ENCODE results near the gene TBC1D14. TPM values are rescaled to one million over a fixed set of nuclear protein-coding genes. Genes with fewer than 3 reads are reported as not detected.

The TBC1D14 gene
- total and polyA plus RNA-seq, 2 of the 4 experiments (the other 2 are of a cell fraction) = 31.7 to 40.7 TPM

GRCh38 chr4:7002336-7002735 lies 92.7 kb downstream of the TBC1D14 start:
- no TSS peak for BruUV-seq (replicated peaks)
- H3K79me1 ChIP-seq (ENCODE audit: low read depth in 1 of 2, low read length in 2 of 2) = peaks cover 11 to 30% of the 10 kb centered on the region in 2 experiments; a peak in 3 of 4 replicates
- CTCF ChIA-PET = no interaction called here

More at GRCh38 chr4:7002336-7002735, 92.7 kb downstream of the TBC1D14 start:
- Histone ChIP-seq H3K4me2 (ENCODE audit: low read depth, low read length) (no peak overlapping the region), H3K4me1 (ENCODE audit: control insufficient read depth, insufficient read depth, low read length) (no peaks in the 10 kb centered on the region), H2AK9ac (replicated peaks; ENCODE audit: low read depth, low read length, poor library complexity) (no peak overlapping the region), H3K56ac (ENCODE audit: extremely low read depth, insufficient read depth, low read length) (no peak overlapping the region), H3K23ac (ENCODE audit: low read depth, low read length) (no peak overlapping the region), H3K36me3 (ENCODE audit: control insufficient read depth, insufficient read depth, low read length) (peaks cover 52% of the 10 kb centered on the region), H3K27ac (ENCODE audit: insufficient read depth, low read length) (no peak overlapping the region), H3K9ac (ENCODE audit: low read depth, low read length) (no peak overlapping the region), H3K27me3 (ENCODE audit: control insufficient read depth, insufficient read depth, low read length) (no peaks in the 10 kb centered on the region), H3K4ac (ENCODE audit: low read depth, low read length) (no peak overlapping the region), H2AK5ac (ENCODE audit: low read depth, low read length) (no peak overlapping the region), H3K18ac (ENCODE audit: low read depth, low read length) (no peak overlapping the region), H2BK20ac (ENCODE audit: low read depth, low read length) (no peak overlapping the region), H2BK15ac (ENCODE audit: low read depth, low read length) (no peak overlapping the region), H4K91ac (ENCODE audit: insufficient read depth, low read depth, low read length) (no peak overlapping the region), H2AFZ (replicated peaks; ENCODE audit: low read length, poor library complexity) (no peak overlapping the region), H2BK5ac (ENCODE audit: low read depth, low read length, poor library complexity, severe bottlenecking) (no peak overlapping the region), H3K14ac (replicated peaks; ENCODE audit: low read depth, low read length) (no peak overlapping the region), H3K4me3 (ENCODE audit: insufficient read depth, low read depth, low read length) (no peak overlapping the region), H4K20me1 (ENCODE audit: insufficient read depth, low read length) (no peaks in the 10 kb centered on the region), H3K9me3 (ENCODE audit: control insufficient read depth, insufficient read depth, low read length) (no peaks in the 10 kb centered on the region), H4K8ac (ENCODE audit: low read depth in 2 of 2, low read length in 2 of 2) (no peak overlapping the region), H4K5ac (ENCODE audit: low read depth, low read length) (no peak overlapping the region), H3K9me1 (ENCODE audit: insufficient read depth, low read length) (no peaks in the 10 kb centered on the region; the same call in 1 of the 2 replicates), H2BK120ac (ENCODE audit: low read depth, low read length) (no peak overlapping the region)
- ATAC-seq (ENCODE audit: low read depth) = no peak
- TF ChIP-seq RAD21 (IDR thresholded peaks at IDR 0.05; ENCODE audit: low read length) (no peak), USF2 (IDR thresholded peaks at IDR 0.05; ENCODE audit: low read depth, low read length) (no peak), FOS (IDR thresholded peaks at IDR 0.05; ENCODE audit: low read depth, low read length) (no peak), BHLHE40 (IDR thresholded peaks at IDR 0.05; ENCODE audit: low read depth, low read length) (no peak), RFX5 (IDR thresholded peaks at IDR 0.05; ENCODE audit: low read depth, low read length) (no peak), POLR2A (IDR thresholded peaks at IDR 0.05; ENCODE audit: low read depth, low read length) (no peak), CEBPB (IDR thresholded peaks at IDR 0.05; ENCODE audit: low read depth, low read length) (no peak), RCOR1 (IDR thresholded peaks at IDR 0.05; ENCODE audit: insufficient replicate concordance, low read length) (no peak), MXI1 (IDR thresholded peaks at IDR 0.05; ENCODE audit: borderline replicate concordance, low read depth, low read length) (no peak), NFE2L2 (IDR thresholded peaks at IDR 0.05; ENCODE audit: low read depth, low read length) (no peak), MAFK (IDR thresholded peaks at IDR 0.05; ENCODE audit: low read depth, low read length) (no peak), SMC3 (IDR thresholded peaks at IDR 0.05; ENCODE audit: low read depth, low read length) (no peak), MAZ (IDR thresholded peaks at IDR 0.05; ENCODE audit: borderline replicate concordance, low read depth, low read length) (no peak), CHD1 (IDR thresholded peaks at IDR 0.05; ENCODE audit: low read depth, low read length) (no peak)
- TF ChIP-seq, protein P1, sequence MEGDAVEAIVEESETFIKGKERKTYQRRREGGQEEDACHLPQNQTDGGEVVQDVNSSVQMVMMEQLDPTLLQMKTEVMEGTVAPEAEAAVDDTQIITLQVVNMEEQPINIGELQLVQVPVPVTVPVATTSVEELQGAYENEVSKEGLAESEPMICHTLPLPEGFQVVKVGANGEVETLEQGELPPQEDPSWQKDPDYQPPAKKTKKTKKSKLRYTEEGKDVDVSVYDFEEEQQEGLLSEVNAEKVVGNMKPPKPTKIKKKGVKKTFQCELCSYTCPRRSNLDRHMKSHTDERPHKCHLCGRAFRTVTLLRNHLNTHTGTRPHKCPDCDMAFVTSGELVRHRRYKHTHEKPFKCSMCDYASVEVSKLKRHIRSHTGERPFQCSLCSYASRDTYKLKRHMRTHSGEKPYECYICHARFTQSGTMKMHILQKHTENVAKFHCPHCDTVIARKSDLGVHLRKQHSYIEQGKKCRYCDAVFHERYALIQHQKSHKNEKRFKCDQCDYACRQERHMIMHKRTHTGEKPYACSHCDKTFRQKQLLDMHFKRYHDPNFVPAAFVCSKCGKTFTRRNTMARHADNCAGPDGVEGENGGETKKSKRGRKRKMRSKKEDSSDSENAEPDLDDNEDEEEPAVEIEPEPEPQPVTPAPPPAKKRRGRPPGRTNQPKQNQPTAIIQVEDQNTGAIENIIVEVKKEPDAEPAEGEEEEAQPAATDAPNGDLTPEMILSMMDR (conservative IDR thresholded peaks at IDR 0.05; ENCODE audit: low read depth, low read length) = no peak
- TF ChIP-seq, protein P2, sequence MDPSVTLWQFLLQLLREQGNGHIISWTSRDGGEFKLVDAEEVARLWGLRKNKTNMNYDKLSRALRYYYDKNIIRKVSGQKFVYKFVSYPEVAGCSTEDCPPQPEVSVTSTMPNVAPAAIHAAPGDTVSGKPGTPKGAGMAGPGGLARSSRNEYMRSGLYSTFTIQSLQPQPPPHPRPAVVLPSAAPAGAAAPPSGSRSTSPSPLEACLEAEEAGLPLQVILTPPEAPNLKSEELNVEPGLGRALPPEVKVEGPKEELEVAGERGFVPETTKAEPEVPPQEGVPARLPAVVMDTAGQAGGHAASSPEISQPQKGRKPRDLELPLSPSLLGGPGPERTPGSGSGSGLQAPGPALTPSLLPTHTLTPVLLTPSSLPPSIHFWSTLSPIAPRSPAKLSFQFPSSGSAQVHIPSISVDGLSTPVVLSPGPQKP (IDR thresholded peaks at IDR 0.05; ENCODE audit: borderline replicate concordance, low read depth, low read length) = no peak
- POLR2A ChIA-PET (ENCODE audit: unreplicated experiment) = no interaction called here
- intact Hi-C loops (cut with micrococcal nuclease) = no loop called here
- DNase-seq = no peak
- 100% methylated on average over 4 of the region's 7 CpGs; no CpG with 5 or more reads in 1 of the 2 experiments for WGBS, 2 experiments (ENCODE audit: extremely low coverage in 2 of 2, insufficient read length in 1 of 2)
- dilution Hi-C loops (cut with HindIII; ENCODE audit: low sequenced_read_pairs, unreplicated experiment) = no loop called here
- in situ Hi-C loops (cut with MboI; ENCODE audit: low sequenced_read_pairs) = no loop called here
